HFFc6 (cell line): Measurements from ENCODE around the gene MYOM3. TPM values are rescaled to one million over a fixed set of nuclear protein-coding genes. Genes with fewer than 3 reads are reported as not detected.

Experiments
- DNase-seq: peaks from one replicate; pipeline ENCODE4 v3.0.0-alpha.2; 2018
- H3K27ac Mint-ChIP-seq: 2 replicates; pipeline ENCODE4 v1.8.0; 2020; ENCODE audit warnings: mild to moderate bottlenecking, mixed read lengths
- H3K27me3 Mint-ChIP-seq: 2 replicates; pipeline ENCODE4 v1.8.0; 2021; ENCODE audit warnings: mild to moderate bottlenecking, moderate library complexity, mixed read lengths; ENCODE audit not compliant: insufficient read depth
- H3K36me3 Mint-ChIP-seq: 2 replicates; pipeline ENCODE4 v1.8.0; 2021; ENCODE audit warnings: low read depth, mixed read lengths
- H3K4me1 Mint-ChIP-seq: 2 replicates; pipeline ENCODE4 v1.8.0; 2020; ENCODE audit warnings: low read depth, mixed read lengths
- H3K4me3 Mint-ChIP-seq: 2 replicates; pipeline ENCODE4 v1.8.0; 2020; ENCODE audit warnings: mild to moderate bottlenecking, moderate library complexity, mixed read lengths
- H3K9me3 Mint-ChIP-seq: 2 replicates; pipeline ENCODE4 v1.8.0; 2020; ENCODE audit warnings: mild to moderate bottlenecking, mixed read lengths
- CTCF ChIP-seq: fragments of 200-600 bp; sonication (generic); IDR thresholded peaks from 2 replicates; pipeline ENCODE4 v1.5.0; 2021; ENCODE audit warnings: antibody characterized with exemption, mild to moderate bottlenecking
- total RNA-seq, 6 experiments: library from RNA; stranded (reverse); fragmentation: NEBNext Ultra II Directional; extraction: Animal tissue kit (Norgen Biotek cat#: 25700); gene quantifications; 2 replicates in 1 of 6; 3 replicates in 5 of 6; pipeline ENCODE4 v1.2.3, GENCODE V29; 2021

MYOM3 gene
- total RNA-seq, 6 experiments from 2014 or later: 0.03 to 0.05 (median 0.05) TPM; not detected in 3

- Mint-ChIP-seq H3K4me3 (no peak overlapping the region), H3K27ac (no peak overlapping the region), H3K4me1 (no peaks in the 10 kb centered on the region), H3K9me3 (no peaks in the 10 kb centered on the region), H3K36me3 (no peaks in the 10 kb centered on the region), H3K27me3 (peaks cover 17% of the 10 kb centered on the region)
- TF ChIP-seq CTCF: no peak
- DNase-seq: no peak
Observed at GRCh38 chr1:24097663-24098062, 14.3 kb downstream of the MYOM3 start.

- Mint-ChIP-seq H3K9me3 (no peaks in the 10 kb centered on the region), H3K27me3 (peaks cover 17% of the 10 kb centered on the region), H3K4me3 (no peak overlapping the region), H3K4me1 (no peaks in the 10 kb centered on the region), H3K36me3 (no peaks in the 10 kb centered on the region), H3K27ac (no peak overlapping the region)
- DNase-seq: no peak
- no peak for TF ChIP-seq CTCF
Observed at GRCh38 chr1:24096739-24097103, 15.2 kb downstream of the MYOM3 start.

- no peaks in the 10 kb centered on the region for H3K4me1 Mint-ChIP-seq
- peaks cover 21% of the 10 kb centered on the region for H3K27me3 Mint-ChIP-seq
- no peak for DNase-seq
- no peak for TF ChIP-seq CTCF
- no peaks in the 10 kb centered on the region for H3K36me3 Mint-ChIP-seq
- no peaks in the 10 kb centered on the region for H3K9me3 Mint-ChIP-seq
- H3K4me3 Mint-ChIP-seq: no peak overlapping the region
- no peak overlapping the region for H3K27ac Mint-ChIP-seq
Observed at GRCh38 chr1:24096009-24096738, 15.8 kb downstream of the MYOM3 start.

GRCh38 chr1:24095140-24095859 lies 16.6 kb downstream of the MYOM3 start:
- Mint-ChIP-seq H3K36me3 (no peaks in the 10 kb centered on the region), H3K27ac (no peak overlapping the region), H3K9me3 (no peaks in the 10 kb centered on the region), H3K4me3 (no peak overlapping the region), H3K27me3 (peaks cover 24% of the 10 kb centered on the region), H3K4me1 (no peaks in the 10 kb centered on the region)
- DNase-seq: no peak
- TF ChIP-seq CTCF: no peak

- Mint-ChIP-seq H3K4me1 (no peaks in the 10 kb centered on the region), H3K4me3 (no peak overlapping the region), H3K27me3 (peaks cover 31% of the 10 kb centered on the region), H3K9me3 (no peaks in the 10 kb centered on the region), H3K27ac (no peak overlapping the region), H3K36me3 (no peaks in the 10 kb centered on the region)
- DNase-seq: no peak
- peak; percentile 38 for TF ChIP-seq CTCF
Observed at GRCh38 chr1:24094554-24094953, 17.4 kb downstream of the MYOM3 start.
